Daoy (cell line): ENCODE data around the gene PSMD6. TPM values are rescaled to one million over a fixed set of nuclear protein-coding genes. Genes with fewer than 3 reads are reported as not detected.

Experiments used
- DNase-seq: peaks from one replicate; pipeline ENCODE4 v3.0.0-alpha.2; 2015; ENCODE audit warnings: low read depth
- total RNA-seq: library from RNA; depleted of rRNA; stranded (reverse); fragments of >200 nt; shearing (Covaris generic); gene quantifications from 2 replicates; pipeline ENCODE4 v1.2.3, GENCODE V29; 2014

Gene PSMD6
- total RNA-seq, 1 experiment from 2014 or later, result 191 TPM

- no peak for DNase-seq
Observed at GRCh38 chr3:64008487-64009351, 14.6 kb downstream of the PSMD6 start.

GRCh38 chr3:64008017-64008416, 15.3 kb downstream of the PSMD6 start:
- no peak for DNase-seq

GRCh38 chr3:64003589-64003988, 19.7 kb downstream of the PSMD6 start:
- no peak for DNase-seq

- no peak for DNase-seq
Observed at GRCh38 chr3:64002233-64002632, 21.1 kb downstream of the PSMD6 start.

GRCh38 chr3:64000453-64001055, 22.7 kb downstream of the PSMD6 start:
- no peak for DNase-seq

GRCh38 chr3:63998852-63999754, 24.2 kb downstream of the PSMD6 start:
- DNase-seq, result no peak

GRCh38 chr3:63995086-63995485, 28.2 kb downstream of the PSMD6 start:
- no peak for DNase-seq

- DNase-seq, result peak; percentile 57
Observed at GRCh38 chr3:63993653-63994079, 29.6 kb downstream of the PSMD6 start.

- DNase-seq, result no peak
Observed at GRCh38 chr3:63992516-63993209, 30.6 kb downstream of the PSMD6 start.

GRCh38 chr3:63991666-63992065, 31.6 kb downstream of the PSMD6 start:
- no peak for DNase-seq

GRCh38 chr3:63990733-63991132, 32.6 kb downstream of the PSMD6 start:
- no peak for DNase-seq

GRCh38 chr3:63990204-63990603, 33.1 kb downstream of the PSMD6 start:
- DNase-seq, result no peak

GRCh38 chr3:63988943-63989342, 34.4 kb downstream of the PSMD6 start:
- no peak for DNase-seq

GRCh38 chr3:63986831-63987230, 36.5 kb downstream of the PSMD6 start:
- DNase-seq, result no peak

- no peak for DNase-seq
Observed at GRCh38 chr3:63986146-63986545, 37.1 kb downstream of the PSMD6 start.

GRCh38 chr3:63984391-63984790, 38.9 kb downstream of the PSMD6 start:
- DNase-seq, result no peak

GRCh38 chr3:63981980-63982379, 41.3 kb downstream of the PSMD6 start:
- DNase-seq, result no peak

GRCh38 chr3:63980830-63981498, 42.3 kb downstream of the PSMD6 start:
- no peak for DNase-seq

GRCh38 chr3:63980019-63980418, 43.3 kb downstream of the PSMD6 start:
- no peak for DNase-seq

- no peak for DNase-seq
Observed at GRCh38 chr3:63979093-63979885, 44.0 kb downstream of the PSMD6 start.
